HG02678 (cell line): ENCODE measurements around the gene SLC4A11.

ENCODE experiments used
- ATAC-seq: cut with Tn5 transposase; IDR thresholded peaks from one replicate; pipeline ENCODE4 v1.9.1; 2021; ENCODE audit warnings: mild to moderate bottlenecking, moderate library complexity; ENCODE audit not compliant: unreplicated experiment

SLC4A11 gene

DNA sequence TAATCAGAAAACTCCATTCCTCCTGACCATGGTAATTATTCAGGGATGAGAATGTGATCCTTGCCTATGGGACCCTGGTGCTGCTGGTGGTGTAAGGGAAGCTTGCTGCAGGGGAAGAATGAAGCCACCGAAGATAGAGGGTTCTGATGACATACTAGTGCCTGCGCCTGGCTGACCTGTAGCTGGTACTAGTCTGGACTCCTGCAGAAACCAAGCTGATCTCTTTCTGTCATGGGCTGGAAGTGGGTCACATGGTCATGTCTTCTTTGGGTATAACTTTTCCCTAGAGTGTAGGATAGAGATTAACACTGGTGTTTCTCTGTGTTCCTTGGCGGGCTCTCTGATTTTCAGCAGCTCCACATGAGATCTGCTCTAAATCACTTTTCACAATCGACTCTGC, 8.6 kb upstream of the SLC4A11 start:
- ATAC-seq: no peak

DNA sequence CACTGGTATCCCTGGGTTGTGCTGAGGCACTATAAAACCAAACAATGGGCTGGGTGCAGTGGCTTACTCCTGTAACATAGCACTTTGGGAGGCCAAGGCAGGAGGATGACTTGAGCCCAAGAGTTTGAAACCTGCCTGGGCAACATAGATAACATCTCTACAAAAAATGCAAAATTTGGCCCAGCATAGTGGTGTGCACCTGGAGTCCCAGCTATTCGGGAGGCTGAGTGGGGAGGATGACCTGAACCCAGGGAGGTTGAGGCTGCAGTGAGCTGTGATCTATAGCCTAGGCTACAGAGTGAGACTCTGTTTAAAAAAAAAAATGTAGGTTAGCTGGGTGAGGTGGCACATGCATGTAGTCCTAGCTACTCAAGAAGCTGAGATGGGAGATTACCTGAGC, 7.7 kb upstream of the SLC4A11 start:
- no peak for ATAC-seq

DNA sequence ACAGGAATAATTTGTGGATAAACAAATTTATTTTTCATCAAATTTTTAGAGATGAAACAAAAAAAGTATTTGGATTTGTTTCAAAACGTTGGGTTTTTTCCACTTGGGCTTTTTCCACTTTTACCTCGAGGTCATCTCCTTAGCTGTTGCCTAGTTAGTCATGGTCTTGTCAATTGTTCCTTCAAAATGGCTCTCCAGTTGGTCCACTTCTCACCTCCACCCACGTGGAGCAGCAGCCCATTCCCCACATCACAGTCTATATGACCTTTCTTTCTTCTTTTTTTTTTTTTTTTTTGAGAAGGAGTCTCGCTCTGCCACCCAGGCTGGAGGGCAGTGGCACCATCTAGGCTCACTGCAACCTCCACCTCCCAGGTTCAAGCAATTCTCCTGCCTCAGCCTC, 6.7 kb upstream of the SLC4A11 start:
- ATAC-seq: no peak

DNA sequence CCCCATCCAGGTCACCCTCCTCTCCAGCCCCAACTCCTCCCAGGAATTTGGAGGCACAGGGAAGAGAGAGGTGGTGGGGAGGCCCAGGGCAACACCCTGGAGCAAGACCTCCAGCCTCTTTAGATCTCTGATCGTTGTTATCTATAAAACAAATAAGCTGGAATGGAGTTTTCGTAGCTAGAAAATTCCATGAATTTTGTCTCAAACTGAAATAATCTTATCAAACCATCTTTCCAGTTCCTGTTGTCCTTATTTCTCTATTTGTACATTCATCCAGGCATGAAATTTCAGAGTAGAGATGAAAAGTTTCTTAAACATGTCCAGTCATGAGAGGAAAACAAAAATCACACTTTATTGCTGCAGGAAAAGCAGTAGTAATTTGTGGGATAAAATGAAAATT, 6.2 kb upstream of the SLC4A11 start:
- no peak for ATAC-seq

DNA sequence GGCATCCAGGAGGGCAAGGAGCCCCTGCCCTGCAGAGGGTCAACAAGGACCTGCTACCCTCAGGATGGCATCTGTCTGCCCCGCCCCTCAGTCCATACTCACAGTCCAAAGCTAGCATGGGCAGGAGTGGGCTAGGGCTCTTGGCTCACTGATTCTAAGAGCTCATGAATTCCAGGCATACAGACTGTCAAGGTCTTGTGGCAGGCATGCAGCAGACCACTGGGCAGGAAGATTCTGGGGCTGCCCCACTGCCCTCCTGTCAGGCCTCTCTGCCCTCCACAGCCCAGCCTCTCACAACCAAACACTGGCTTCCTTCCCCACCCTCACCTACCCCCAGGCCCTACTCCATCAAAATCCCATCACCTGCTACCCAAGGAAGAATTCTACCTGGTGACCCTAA, 5.6 kb upstream of the SLC4A11 start:
- no peak for ATAC-seq

DNA sequence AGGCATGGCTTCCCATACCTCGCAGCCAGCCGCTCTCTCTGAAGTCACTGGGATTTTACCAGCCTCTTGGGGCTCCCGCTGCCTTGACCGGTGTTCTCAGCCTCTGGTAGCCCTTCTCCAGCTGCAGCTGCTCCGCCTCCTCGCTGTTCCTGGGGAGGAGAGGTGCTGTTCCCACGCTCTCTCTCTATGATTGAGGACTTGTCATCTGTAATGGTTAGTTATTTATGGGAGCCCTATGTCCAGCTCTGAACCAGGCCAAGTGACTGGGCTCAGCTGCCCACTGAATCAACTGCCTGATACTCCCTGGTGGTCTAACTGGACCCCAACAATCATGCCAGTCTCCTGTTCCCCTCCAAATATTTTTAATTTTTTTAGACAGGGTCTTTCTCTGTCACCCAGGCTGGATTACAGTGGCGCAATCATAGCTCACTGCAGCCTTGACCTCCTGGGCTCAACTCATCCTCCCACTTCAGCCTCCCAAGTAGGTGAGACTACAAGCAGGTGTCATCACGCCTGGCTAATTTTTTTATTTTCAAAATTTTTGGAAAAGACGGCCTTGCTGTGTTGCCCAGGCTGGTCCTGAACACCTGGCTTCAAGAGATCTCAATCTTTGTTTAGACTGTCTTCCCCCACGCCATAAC, 4.8 kb upstream of the SLC4A11 start:
- ATAC-seq: no peak

DNA sequence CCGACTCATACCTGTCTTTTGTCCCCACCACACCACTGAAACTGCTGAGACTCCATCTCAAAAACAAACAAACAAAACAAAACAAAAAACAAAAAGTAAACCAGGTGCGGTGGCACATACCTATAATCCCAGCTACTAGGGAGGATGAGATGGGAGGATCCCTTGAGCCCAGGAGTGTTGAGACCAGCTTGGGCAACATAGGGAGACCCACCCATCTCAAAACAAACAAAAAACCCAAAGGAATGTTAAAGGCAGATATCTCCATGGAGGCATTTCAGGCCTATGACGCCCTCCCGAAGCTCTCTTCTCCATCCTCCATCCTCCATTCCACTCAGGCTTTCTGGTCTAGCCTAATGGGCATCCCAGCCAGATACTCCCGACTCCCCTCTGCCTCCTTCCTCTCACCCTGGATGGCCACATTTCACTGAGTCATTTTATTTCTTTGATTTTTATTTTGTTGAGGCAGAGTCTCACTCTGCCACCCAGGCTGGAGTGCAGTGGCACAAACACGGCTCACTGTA, 3.2 kb upstream of the SLC4A11 start:
- ATAC-seq: no peak

DNA sequence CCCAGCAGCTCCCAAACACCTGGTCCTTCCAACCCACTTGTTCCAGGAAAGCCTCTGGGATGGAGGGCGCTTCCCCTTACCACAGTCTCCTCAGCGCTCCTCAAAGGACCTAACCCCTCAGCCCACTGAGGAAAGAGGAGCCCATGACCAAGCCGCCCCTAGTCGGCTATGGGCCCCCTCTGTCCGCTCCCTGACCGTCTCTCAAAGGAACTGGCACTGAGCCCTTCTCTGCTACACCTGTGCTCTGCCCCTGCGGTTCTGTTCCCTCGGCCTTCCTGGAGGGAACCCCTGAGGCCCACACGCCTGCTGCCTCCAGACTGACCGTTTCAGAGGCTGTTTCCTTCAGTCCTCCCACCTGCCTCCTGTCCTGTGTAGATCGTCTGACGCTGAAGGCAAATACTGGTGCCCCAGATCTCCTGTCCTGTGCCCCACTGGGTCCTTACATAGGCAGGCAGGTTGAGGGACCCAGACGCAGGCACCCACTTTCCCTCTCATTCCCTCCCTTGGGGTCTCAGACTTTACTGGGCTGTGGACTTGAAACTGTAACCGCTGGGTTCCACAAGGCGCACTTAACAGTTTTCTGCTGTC, 1.9 kb upstream of the SLC4A11 start:
- no peak for ATAC-seq

DNA sequence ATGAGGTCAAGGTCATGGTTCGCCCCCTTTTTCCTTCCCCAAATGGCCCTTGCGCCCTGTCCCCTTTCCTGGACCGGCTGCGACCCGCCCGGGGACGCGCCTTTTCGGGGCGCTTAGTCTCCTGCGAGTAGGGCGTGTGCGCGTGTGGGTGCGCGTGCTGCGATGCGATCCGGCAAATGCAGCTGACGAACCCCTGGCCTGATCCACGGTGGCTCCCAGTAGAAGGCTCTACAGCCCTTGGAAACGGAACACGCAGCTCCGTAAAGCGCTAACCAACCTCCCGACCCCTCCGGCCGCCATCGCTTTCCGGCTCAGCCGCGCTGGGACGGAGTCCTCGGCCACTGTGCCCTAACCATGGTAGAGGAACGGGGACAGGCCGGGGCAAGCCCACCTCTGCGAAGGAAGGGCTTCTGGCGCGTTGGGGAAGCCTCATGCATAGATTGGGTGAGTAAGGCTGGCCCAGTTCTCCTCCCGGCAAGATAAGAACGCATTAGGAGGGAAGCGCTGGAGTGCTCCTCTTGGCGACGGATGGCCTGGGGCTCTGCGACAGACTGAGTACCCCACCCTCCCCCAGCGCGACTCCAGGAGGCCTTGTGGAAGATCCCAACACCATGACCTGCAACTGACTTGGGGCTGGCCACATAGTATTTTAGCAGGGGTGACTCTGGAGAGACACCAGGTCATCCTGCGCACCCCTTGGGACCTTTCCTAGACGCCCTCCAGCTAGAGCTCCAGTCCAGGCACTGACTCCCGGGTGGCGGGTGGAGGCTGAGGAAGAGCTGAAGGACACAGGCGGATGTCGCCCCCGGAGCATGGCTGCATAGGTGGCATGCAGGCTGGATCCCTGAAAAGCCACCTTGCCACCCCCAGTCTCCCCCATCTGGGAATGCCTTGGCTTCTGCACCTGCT, 1.1 kb upstream of the SLC4A11 start:
- no peak for ATAC-seq

DNA sequence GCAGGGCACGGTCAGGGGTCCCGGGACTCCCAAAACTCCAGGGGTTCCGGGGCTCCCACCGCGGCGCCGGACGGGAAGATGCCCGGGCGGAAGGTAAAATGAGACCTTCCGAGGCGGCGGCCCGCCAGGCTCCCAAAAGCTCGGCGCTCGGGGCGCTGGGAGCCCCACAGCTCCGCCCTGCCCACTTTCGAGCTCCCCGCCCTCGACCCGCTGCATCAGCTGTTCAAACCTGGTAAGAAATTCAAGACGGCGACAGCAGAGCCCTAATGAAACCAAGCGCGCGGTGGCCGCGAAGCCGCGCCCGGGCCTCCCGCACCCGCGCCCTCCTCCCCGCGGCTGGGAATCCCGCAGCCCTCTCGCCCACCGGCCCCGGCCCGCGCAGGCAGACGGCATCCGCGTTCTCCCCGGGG, 369 bp downstream of the SLC4A11 start:
- no peak for ATAC-seq

DNA sequence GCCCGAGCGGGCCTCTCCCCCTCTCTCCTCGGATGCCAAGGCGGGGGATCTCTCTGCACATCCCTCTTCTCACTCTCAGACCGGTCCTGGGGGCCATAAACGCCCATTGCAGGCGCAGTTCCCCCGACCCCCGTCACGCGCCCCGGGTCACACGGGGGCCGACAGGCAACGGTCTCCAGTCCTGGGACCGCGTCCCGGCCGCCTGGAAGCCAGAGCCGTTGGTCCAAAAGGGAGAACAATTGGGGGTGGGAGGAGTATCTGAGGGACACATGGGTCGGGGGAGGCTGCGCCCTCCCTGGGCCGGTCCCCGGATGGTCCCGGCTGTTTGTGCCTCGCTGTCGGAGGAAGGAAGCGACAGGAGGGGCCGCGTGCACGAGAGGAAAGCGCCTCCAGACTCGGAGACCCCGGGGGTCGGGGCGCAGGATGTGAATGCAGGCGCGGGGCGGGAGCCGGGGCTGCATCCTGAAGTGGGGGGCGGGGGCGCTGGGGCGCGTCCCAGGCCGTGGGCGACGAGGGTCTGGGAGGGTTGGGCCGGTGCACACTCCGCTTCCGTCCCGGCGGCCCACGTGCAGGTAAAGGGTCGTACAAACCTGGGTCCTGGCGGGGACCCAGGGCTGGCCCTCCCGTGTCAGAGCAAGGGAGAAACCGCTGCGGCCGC, 903 bp downstream of the SLC4A11 start:
- ATAC-seq: no peak

DNA sequence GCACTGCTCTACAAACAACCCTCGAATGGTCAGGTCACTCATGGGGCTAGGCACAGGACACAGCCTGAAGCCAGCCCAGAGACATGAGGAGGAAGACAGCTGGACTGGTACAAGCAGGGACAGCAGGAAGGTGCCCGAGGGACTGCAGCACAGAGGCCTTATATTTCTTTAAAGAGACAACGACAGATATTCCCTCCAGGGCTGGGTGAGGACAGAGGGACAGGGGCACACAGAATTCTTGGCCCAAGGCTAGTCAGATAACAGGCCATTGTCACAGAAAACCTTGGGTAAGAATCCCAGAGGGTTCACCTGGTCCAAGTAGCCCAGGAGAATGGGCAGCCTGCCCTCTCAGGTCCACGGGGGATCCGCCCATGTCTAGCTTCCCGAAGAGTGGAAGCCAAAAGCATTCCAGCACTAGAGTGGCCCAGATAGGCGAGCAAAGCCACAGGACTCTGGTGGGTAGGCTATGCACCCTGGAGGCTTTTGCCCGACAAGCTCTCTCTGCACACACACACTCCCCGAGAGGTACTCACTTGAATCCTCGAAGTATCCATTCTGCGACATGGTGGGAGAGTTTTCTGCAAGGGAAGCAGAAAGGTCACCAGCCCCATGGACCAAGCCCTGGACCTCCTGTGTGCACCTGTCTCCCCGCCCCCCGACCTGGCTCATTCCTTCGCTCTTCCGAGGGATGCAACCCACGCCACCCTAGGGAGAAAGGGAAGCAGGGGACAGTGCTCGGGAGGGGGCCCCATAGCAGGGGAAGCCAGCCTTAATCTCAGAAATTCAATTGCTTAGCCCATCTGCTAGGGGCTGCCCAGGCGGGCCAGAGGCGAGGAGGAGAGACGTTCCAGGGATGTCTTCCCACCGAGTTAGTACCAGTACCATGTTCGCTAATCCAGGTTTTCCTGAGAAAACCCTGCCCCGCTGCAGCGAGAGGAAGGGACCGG, 1.7 kb downstream of the SLC4A11 start:
- ATAC-seq: no peak

DNA sequence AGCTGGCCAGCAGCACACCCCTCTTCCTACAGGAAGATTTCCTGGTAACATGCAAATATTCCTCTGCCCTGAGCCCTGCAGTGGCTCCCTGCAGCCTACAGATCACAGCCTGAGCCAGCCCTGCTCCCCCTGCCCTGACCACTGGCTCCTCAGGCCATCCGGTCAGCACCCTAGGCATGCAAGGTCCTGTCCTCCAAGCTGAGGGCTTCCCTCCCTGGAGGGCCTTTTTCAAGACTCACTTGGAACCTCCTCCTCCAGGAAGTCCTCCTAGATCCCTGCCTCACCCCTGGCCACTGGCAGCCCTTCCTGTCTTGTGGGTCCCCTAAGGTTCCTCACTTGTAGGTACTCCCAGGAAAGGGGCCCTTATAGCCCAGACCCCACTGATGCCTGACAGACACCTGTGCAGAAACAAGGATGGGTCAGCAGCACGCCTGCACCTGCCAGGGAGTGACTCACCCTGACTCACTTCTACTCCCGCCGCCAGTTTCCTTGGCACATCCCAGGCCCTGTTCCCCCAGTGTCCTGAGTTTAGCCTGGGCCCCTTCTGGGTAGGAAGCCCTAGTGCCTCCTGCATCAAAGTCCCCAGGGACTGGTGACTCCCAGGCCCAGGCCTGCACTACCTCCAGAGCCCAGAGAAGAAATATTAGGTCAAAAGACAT, 3.2 kb downstream of the SLC4A11 start:
- ATAC-seq: no peak

DNA sequence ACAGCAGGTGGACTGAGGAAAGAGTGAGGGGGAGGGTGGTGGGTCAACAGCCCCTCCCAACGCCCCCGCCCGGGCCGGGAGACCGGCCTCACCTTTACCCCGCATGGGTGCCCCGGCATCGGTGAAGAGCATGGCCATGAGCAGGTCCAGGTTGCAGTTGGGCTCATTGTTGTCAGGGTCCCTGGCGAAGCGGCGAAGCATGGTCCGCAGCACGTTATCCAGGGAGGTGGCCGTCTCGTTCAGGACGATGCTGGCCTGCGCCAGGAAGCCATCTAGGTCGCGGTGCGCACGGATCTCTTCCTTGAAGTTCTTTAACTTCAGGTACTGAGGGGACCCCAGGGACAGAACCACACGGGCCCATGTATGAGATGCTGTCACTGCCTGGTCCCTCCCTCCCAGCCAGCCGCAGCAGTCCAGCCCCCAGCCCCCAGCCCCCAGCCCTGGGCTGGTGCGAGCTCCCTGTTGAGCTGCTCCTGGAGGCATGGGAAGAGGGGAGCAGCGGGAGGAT, 4.9 kb downstream of the SLC4A11 start:
- ATAC-seq: no peak

DNA sequence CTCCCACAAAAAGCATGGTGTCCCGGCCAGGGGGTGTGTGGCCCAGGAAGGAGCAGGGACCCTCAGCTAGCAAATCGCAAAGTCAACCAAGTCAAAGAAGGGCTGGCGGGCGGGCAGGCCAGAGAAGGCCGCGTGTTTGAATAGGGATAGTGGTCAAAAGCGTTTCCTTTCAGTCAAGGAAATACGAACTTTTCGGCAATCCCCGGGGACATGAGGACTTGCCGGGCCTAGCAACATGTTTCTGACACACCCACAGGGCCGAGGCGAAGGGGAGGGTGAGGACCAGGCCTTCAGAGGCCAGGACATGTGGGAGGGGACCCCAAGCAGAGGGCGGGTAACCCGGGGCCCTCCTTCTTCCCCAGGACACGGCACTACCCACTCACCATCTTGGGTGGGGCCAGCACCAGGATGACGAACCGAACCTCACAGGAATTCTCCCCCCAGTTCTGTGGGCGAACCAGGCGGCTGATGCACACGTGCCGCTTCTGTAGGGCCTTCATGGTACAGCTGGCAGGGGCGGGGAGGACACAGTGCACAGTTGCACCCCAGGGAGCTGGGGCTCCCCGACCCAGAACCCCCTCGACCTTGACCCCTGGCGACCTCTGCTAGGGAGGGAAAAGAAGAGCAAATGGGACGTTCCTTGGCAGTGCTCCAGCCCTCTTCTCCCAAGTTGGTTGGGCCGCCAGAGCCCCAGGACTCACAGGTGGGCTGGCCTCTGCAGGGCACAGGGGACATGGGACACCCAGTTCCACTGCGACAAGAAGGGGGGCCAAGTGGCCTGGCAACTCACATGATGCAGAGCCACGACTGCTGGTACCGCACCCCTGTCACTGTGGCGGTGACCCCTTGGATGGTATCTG, 5.6 kb downstream of the SLC4A11 start:
- no peak for ATAC-seq

DNA sequence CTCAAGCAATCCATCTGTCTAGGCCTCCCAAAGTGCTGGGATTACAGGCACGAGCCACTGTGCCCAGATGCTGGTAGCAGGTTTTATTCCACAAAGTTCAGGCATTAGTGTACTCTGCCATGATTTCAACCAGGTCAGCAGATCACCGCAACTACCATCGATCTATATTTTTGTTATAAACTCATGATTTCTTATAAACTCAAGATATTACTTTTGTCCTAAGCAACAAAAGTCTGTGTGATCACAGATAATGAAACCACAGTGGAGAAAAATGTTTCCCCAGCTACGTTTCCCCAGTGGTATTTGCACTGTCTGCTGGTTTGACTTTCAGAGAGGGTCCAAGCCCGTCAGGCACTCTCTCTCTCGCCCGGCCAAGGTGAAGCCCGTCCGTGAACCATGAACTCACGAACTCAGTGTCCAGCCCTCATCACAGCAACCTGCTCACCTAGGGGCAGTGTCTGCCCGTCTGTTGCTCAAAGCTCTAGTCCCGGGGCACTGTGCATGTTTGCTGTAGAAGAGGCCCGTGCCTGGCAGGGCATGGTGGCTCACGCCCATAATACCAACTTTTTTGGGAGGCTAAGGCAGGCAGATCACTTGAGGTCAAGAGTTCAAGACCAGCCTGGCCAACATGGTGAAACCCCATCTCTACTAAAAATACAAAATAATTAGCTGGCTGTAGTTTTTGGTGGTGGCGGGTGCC, 7.0 kb downstream of the SLC4A11 start:
- no peak for ATAC-seq

DNA sequence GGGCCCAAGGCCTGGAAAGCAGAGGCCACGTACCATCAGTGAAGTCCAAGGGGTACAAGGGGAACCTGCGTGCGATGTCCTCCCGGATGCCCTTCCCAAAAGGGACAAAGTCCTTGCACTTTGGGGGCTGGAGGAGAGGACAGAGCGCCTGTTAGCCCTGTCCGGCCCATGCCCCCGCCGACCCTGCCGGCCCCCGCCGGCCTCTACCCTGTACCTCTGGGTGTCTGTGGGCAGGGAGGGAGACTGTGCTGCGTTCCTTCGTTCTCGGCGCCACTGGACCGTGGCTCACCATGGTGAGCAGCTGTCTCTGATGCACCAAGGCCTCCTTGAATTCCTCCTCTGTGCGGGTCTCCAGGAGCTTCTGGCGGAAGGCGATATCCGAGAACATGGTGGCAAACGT, 7.9 kb downstream of the SLC4A11 start:
- ATAC-seq: no peak

DNA sequence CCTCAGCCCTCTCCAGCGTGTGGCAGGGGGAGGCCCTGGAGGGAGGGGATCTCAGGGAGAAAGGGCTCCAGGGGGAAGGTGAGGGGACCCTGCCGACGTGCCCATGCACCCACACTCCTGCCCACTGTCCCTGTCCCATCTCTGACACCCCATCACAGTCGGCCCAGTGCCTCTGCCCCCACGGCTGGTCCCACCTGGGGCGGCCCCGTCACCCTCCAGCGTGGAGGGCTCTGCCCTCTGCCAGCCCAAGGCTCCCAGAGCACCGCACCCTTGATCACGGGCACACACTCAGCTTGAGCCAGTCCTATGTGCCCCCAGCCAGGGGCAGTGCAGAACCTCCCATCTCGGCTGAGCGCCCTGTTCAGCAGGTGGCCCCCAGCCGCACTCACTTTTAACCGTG, 9.2 kb downstream of the SLC4A11 start:
- no peak for ATAC-seq
